ENCODE measurements around the gene ZNF385B. TPM values are rescaled to one million over a fixed set of nuclear protein-coding genes. Genes with fewer than 3 reads are reported as not detected.

The ZNF385B gene
- total RNA-seq, 1 experiment from 2014 or later = not detected

- no peak for DNase-seq (ENCODE audit: low read depth, low spot score)
- in situ Hi-C loops (cut with HindIII; ENCODE audit: low pct_unique_long_range_greater_than_20kb, low sequenced_read_pairs) = no loop called here
Measured at GRCh38 chr2:179860255-179861026, 971 bp downstream of the ZNF385B start.

DNA sequence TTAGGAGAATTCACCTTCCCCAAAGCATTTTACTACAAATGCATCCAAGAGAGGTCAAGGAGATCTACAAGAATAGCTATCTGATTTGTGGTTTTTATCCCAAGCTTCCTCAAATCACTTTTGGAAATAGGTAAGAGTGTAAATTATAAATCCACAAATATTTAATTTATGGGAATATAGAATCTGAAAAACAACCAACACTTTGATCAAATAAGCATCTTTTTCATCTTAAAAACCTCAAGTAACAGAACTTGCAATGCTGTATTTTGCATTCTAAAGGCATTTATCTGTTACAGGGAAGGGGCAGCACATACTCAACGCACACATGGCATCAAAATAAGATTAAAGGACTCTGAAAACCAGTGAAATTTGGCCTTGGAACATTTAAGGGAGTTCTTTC lies 1.9 kb downstream of the ZNF385B start:
- no peak for DNase-seq (ENCODE audit: low read depth, low spot score)
- in situ Hi-C loops (cut with HindIII; ENCODE audit: low pct_unique_long_range_greater_than_20kb, low sequenced_read_pairs) = no loop called here

- in situ Hi-C loops (cut with HindIII; ENCODE audit: low pct_unique_long_range_greater_than_20kb, low sequenced_read_pairs) = no loop called here
- no peak for DNase-seq (ENCODE audit: low read depth, low spot score)
Measured at GRCh38 chr2:179857236-179857635, 4.2 kb downstream of the ZNF385B start.

- in situ Hi-C loops (cut with HindIII; ENCODE audit: low pct_unique_long_range_greater_than_20kb, low sequenced_read_pairs) = no loop called here
- DNase-seq (ENCODE audit: low read depth, low spot score) = no peak
Measured at GRCh38 chr2:179856205-179856604, 5.2 kb downstream of the ZNF385B start.

DNA sequence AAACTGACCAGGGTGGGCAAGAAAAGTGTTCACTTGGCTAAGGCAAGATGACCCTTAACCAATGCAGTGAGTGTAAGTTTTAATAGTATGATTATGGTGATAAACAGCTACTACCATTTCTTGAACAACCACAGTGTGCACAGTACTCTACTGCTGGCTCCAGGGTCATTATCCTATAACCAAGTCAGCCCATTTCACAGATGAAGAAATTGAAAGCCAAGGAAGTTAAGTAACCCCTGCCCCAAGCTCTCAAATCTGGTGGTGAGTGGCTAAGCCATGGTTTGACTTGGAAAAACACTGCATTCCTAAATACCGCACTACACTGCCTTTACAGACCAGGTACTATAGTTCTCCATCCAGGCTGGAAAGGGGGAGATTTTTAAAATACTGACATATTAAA lies 5.7 kb downstream of the ZNF385B start:
- no peak for DNase-seq (ENCODE audit: low read depth, low spot score)
- in situ Hi-C loops (cut with HindIII; ENCODE audit: low pct_unique_long_range_greater_than_20kb, low sequenced_read_pairs) = no loop called here

GRCh38 chr2:179854891-179855290 lies 6.5 kb downstream of the ZNF385B start:
- in situ Hi-C loops (cut with HindIII; ENCODE audit: low pct_unique_long_range_greater_than_20kb, low sequenced_read_pairs) = no loop called here
- no peak for DNase-seq (ENCODE audit: low read depth, low spot score)

- in situ Hi-C loops (cut with HindIII; ENCODE audit: low pct_unique_long_range_greater_than_20kb, low sequenced_read_pairs) = no loop called here
- no peak for DNase-seq (ENCODE audit: low read depth, low spot score)
Measured at GRCh38 chr2:179853108-179853507, 8.3 kb downstream of the ZNF385B start.

GRCh38 chr2:179850188-179850587 lies 11.2 kb downstream of the ZNF385B start:
- peak; percentile 8 for DNase-seq (ENCODE audit: low read depth, low spot score)
- in situ Hi-C loops (cut with HindIII; ENCODE audit: low pct_unique_long_range_greater_than_20kb, low sequenced_read_pairs) = no loop called here

GRCh38 chr2:179849719-179850118 lies 11.7 kb downstream of the ZNF385B start:
- DNase-seq (ENCODE audit: low read depth, low spot score) = no peak
- in situ Hi-C loops (cut with HindIII; ENCODE audit: low pct_unique_long_range_greater_than_20kb, low sequenced_read_pairs) = no loop called here

DNA sequence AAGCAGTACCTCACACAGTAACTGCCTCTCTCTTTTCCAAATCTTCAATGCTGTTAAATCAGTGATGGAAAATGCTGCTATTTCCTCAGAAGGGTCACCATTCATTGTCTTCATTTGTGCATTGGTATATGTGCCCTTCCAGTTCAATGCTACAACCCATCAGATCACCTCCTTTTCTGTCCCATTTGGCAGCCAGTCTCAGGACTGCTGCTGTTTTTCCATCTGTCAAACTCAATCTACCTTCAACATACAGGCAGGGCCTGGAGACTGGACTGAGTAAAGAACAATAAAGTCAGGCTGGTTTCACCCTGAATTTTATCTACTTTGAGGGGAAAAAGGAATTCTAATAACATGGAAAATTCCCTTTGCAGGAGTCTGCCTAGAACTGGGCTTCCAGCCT lies 17.9 kb downstream of the ZNF385B start:
- no peak for DNase-seq (ENCODE audit: low read depth, low spot score)
- in situ Hi-C loops (cut with HindIII; ENCODE audit: low pct_unique_long_range_greater_than_20kb, low sequenced_read_pairs) = no loop called here

- DNase-seq (ENCODE audit: low read depth, low spot score) = peak; percentile 49
- in situ Hi-C loops (cut with HindIII; ENCODE audit: low pct_unique_long_range_greater_than_20kb, low sequenced_read_pairs) = no loop called here
Measured at GRCh38 chr2:179842498-179843153, 18.8 kb downstream of the ZNF385B start.

DNA sequence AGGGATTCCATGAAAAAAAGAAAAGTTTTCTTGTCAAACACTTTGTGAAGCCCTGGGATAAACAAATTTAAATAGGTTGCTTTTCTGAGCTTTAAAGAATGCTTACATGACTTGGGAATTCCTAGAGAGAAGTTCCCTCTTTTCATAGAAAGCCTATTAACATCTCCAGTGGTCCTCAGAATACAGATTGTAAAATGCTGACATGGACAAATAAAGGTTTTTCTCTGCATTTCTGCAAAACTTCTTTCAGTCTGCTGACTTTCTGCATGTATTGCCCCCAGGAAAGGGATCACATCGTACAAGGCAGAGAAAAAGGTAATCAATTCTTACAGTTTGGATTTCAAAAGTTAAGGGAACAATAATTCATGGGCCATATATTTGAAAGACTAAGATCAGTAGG lies 20.6 kb downstream of the ZNF385B start:
- in situ Hi-C loops (cut with HindIII; ENCODE audit: low pct_unique_long_range_greater_than_20kb, low sequenced_read_pairs) = no loop called here
- no peak for DNase-seq (ENCODE audit: low read depth, low spot score)

GRCh38 chr2:179837408-179837807 lies 24.0 kb downstream of the ZNF385B start:
- in situ Hi-C loops (cut with HindIII; ENCODE audit: low pct_unique_long_range_greater_than_20kb, low sequenced_read_pairs) = no loop called here
- no peak for DNase-seq (ENCODE audit: low read depth, low spot score)

DNA sequence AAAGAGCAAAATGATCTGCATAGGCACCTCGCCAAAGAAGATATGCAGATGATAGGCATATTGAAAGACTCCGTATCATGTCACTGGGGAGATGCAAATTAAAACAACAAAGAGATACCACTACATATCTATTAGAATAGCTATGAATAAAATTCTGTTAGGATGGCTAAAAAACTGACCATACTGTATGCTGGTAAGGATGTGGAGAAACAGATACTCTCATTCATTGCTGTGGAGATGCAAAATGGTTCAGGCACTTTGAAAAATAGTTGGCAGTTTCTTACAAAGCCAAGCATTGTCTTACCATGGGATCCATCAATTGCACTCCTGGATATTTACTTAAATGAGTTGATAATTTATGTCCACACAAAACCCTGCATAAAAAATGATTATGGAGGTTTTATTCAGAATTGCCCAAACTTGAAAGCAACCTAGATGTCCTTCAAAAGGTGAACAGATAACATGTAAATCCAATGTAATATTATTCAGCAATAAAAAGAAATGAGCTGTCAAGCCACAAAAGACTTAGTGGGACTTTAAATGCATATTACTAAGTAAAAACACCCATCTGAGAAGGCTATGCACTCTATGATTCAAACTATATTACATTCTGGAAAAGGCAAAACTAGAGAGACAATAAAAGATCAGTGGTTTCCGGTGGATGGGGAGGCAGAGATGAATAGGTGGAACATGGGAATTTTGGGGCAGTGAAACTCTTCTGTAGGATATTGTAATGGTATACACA lies 31.2 kb downstream of the ZNF385B start:
- no peak for DNase-seq (ENCODE audit: low read depth, low spot score)
- in situ Hi-C loops (cut with HindIII; ENCODE audit: low pct_unique_long_range_greater_than_20kb, low sequenced_read_pairs) = no loop called here

DNA sequence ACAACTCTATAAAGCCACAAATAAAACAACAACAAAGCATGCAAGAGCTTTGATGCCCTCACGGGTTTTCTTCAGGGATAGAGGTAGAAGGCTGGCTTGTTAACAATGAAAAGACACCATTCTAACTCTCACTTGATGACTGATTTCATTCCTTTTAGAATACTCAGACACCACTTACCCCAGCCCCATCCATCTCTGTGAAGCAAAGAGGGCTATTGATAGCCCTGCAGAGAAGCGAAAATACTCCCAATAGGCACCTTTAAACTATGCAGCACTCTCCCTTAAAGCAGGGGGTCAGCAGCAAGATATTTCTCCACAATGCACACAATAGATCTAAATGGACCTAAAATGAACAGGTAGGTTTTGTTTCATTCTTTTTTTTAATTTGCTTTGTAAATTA lies 35.1 kb downstream of the ZNF385B start:
- DNase-seq (ENCODE audit: low read depth, low spot score) = no peak
- in situ Hi-C loops (cut with HindIII; ENCODE audit: low pct_unique_long_range_greater_than_20kb, low sequenced_read_pairs) = no loop called here

DNA sequence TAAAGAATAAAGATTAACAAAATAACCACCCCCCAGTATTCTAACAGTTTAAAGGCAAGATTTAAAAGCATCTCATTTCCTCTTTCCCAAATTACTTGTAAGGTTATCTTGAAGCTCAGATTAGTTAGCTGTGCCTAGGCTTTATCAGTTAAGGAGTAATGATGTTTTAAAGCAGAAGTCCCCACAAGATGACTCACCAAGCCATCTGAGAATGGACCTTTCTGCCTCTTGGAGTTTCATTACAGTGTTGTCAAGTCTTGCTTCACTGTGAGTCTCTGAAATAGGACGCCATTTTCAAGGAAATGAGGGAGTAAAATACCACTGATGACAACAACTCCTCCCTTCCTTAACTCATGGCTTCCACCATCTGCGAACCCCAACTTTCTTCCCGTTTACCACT lies 35.9 kb downstream of the ZNF385B start:
- no peak for DNase-seq (ENCODE audit: low read depth, low spot score)
- in situ Hi-C loops (cut with HindIII; ENCODE audit: low pct_unique_long_range_greater_than_20kb, low sequenced_read_pairs) = no loop called here

GRCh38 chr2:179824961-179825360 lies 36.5 kb downstream of the ZNF385B start:
- no peak for DNase-seq (ENCODE audit: low read depth, low spot score)
- in situ Hi-C loops (cut with HindIII; ENCODE audit: low pct_unique_long_range_greater_than_20kb, low sequenced_read_pairs) = no loop called here

- in situ Hi-C loops (cut with HindIII; ENCODE audit: low pct_unique_long_range_greater_than_20kb, low sequenced_read_pairs) = no loop called here
- no peak for DNase-seq (ENCODE audit: low read depth, low spot score)
Measured at GRCh38 chr2:179822540-179822939, 38.9 kb downstream of the ZNF385B start.

- DNase-seq (ENCODE audit: low read depth, low spot score) = no peak
- in situ Hi-C loops (cut with HindIII; ENCODE audit: low pct_unique_long_range_greater_than_20kb, low sequenced_read_pairs) = no loop called here
Measured at GRCh38 chr2:179818546-179818945, 42.9 kb downstream of the ZNF385B start.

All from SK-MEL-5 (cell line).